ENCODE measurements around the gene MAP2K5. TPM values are rescaled to one million over a fixed set of nuclear protein-coding genes. Genes with fewer than 3 reads are reported as not detected.

MAP2K5 gene
- total RNA-seq, 4 donors from 2014 or later, result 3.6 to 27.1 (median 18.6) TPM

GRCh38 chr15:67806536-67806935, 264.0 kb downstream of the MAP2K5 start:
- TF ChIP-seq POLR2A (IDR thresholded peaks at IDR 0.05), result no peak
- TF ChIP-seq, protein P1, sequence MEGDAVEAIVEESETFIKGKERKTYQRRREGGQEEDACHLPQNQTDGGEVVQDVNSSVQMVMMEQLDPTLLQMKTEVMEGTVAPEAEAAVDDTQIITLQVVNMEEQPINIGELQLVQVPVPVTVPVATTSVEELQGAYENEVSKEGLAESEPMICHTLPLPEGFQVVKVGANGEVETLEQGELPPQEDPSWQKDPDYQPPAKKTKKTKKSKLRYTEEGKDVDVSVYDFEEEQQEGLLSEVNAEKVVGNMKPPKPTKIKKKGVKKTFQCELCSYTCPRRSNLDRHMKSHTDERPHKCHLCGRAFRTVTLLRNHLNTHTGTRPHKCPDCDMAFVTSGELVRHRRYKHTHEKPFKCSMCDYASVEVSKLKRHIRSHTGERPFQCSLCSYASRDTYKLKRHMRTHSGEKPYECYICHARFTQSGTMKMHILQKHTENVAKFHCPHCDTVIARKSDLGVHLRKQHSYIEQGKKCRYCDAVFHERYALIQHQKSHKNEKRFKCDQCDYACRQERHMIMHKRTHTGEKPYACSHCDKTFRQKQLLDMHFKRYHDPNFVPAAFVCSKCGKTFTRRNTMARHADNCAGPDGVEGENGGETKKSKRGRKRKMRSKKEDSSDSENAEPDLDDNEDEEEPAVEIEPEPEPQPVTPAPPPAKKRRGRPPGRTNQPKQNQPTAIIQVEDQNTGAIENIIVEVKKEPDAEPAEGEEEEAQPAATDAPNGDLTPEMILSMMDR (IDR thresholded peaks at IDR 0.05), result no peak
- H3K9me3 ChIP-seq, result no peaks in the 10 kb centered on the region
- H3K27me3 ChIP-seq, result no peaks in the 10 kb centered on the region
- no peak overlapping the region for H3K4me3 ChIP-seq
- no peak overlapping the region for H3K27ac ChIP-seq
- no peaks in the 10 kb centered on the region for H3K36me3 ChIP-seq
- H3K4me1 ChIP-seq, result no peaks in the 10 kb centered on the region
- DNase-seq, result no peak
- intact Hi-C loops (cut with DNase I; ENCODE audit: low total_unique reads), result no loop called here

DNA sequence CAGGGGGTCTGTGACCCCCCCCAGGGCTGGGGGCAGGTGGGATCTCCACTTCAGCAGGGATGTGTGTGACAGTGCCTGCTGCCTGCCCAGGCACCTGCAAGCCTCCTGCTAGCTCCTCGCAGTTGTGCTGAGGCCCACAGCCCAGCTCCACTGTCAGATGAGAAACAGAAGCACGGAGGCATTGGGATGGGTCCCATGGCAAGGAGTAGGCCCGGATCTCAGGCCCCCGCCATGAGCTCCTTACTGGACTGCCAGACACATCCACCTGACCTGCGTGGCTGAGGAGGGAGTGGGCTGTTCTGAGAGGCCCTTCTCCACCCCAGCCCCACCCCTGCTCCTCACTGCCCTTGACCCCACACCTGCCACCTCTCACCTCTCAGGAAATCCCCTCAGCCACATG, 264.6 kb downstream of the MAP2K5 start:
- H3K27me3 ChIP-seq, result no peaks in the 10 kb centered on the region
- no peaks in the 10 kb centered on the region for H3K4me1 ChIP-seq
- DNase-seq, result no peak
- TF ChIP-seq, protein P1 (IDR thresholded peaks at IDR 0.05), result no peak
- TF ChIP-seq POLR2A (IDR thresholded peaks at IDR 0.05), result no peak
- no peaks in the 10 kb centered on the region for H3K36me3 ChIP-seq
- no peaks in the 10 kb centered on the region for H3K9me3 ChIP-seq
- no peak overlapping the region for H3K27ac ChIP-seq
- intact Hi-C loops (cut with DNase I; ENCODE audit: low total_unique reads), result no loop called here
- no peak overlapping the region for H3K4me3 ChIP-seq

DNA sequence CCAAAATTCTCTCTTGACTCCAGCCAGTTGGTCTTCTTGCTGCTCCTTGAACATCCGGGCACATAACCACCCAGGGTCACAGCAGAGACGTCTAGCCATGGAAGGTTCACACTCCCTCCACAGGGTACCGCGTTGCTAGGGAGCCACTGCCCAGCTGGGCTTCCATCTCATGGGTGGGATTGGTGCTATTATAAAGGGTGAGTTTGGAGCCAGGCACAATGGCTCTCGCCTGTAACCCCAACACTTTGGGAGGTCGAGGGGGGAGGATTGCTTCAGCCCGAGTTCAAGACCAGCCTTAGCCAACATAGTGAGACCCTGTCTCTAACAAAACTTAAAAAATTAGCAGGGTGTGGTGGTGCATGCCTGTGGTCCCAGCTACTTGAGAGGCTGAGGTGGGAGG, 265.3 kb downstream of the MAP2K5 start:
- H3K9me3 ChIP-seq, result no peaks in the 10 kb centered on the region
- H3K27ac ChIP-seq, result no peak overlapping the region
- H3K27me3 ChIP-seq, result no peaks in the 10 kb centered on the region
- TF ChIP-seq POLR2A (IDR thresholded peaks at IDR 0.05), result no peak
- TF ChIP-seq, protein P1 (IDR thresholded peaks at IDR 0.05), result no peak
- no peak overlapping the region for H3K4me3 ChIP-seq
- intact Hi-C loops (cut with DNase I; ENCODE audit: low total_unique reads), result no loop called here
- H3K4me1 ChIP-seq, result no peaks in the 10 kb centered on the region
- DNase-seq, result no peak
- no peaks in the 10 kb centered on the region for H3K36me3 ChIP-seq

- H3K4me3 ChIP-seq, result no peak overlapping the region
- H3K27ac ChIP-seq, result no peak overlapping the region
- no peaks in the 10 kb centered on the region for H3K27me3 ChIP-seq
- no peak for TF ChIP-seq POLR2A (IDR thresholded peaks at IDR 0.05)
- TF ChIP-seq, protein P1 (IDR thresholded peaks at IDR 0.05), result no peak
- H3K36me3 ChIP-seq, result no peaks in the 10 kb centered on the region
- peak in 1 of 2 donors; percentile 5 for DNase-seq
- intact Hi-C loops (cut with DNase I; ENCODE audit: low total_unique reads), result no loop called here
- no peaks in the 10 kb centered on the region for H3K4me1 ChIP-seq
- no peaks in the 10 kb centered on the region for H3K9me3 ChIP-seq
These were observed 266.3 kb downstream of the MAP2K5 start for GRCh38 chr15:67808821-67809220.

- intact Hi-C loops (cut with DNase I; ENCODE audit: low total_unique reads), result no loop called here
- Histone ChIP-seq H3K27me3 (no peaks in the 10 kb centered on the region), H3K36me3 (no peaks in the 10 kb centered on the region), H3K4me1 (no peaks in the 10 kb centered on the region), H3K4me3 (no peak overlapping the region), H3K9me3 (no peaks in the 10 kb centered on the region), H3K27ac (no peak overlapping the region)
- peak in 1 of 2 donors; percentile 7 for DNase-seq
- no peak for TF ChIP-seq POLR2A (IDR thresholded peaks at IDR 0.05)
- TF ChIP-seq, protein P1 (IDR thresholded peaks at IDR 0.05), result no peak
These were observed 266.9 kb downstream of the MAP2K5 start for GRCh38 chr15:67809441-67809840.

All from uterus (tissue), 4 donors.